HG03378 (cell line): ENCODE results near the gene PKN1.
"Not testable (repeated sequence)": the region's sequence is repeated elsewhere in the genome, so short reads cannot be mapped to it uniquely, and the experiment has no call there.

Experiments
- ATAC-seq: cut with Tn5 transposase; IDR thresholded peaks from one replicate; pipeline ENCODE4 v1.9.1; 2021; ENCODE audit warnings: mild to moderate bottlenecking, moderate library complexity; ENCODE audit not compliant: unreplicated experiment

Gene PKN1

DNA sequence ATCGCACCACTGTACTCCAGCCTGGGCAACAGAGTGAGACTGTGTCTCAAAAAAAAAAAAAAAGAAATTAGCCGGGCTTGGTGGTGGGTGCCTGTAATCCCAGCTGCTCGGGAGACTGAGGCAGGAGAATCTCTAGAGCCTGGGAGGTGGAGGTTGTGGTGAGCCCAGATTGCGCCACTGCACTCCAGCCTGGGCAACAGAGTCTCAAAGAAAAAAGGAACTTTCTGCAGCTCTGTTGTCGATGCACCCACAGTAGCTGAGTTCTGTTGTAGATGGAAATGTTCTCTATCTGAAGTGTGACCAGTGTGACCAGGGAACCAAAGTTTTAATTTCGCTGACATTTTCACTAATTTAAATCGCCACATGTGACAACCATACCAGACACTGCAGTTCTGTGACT is 29.3 kb downstream of the PKN1 start:
- ATAC-seq, result not testable (repeated sequence)

DNA sequence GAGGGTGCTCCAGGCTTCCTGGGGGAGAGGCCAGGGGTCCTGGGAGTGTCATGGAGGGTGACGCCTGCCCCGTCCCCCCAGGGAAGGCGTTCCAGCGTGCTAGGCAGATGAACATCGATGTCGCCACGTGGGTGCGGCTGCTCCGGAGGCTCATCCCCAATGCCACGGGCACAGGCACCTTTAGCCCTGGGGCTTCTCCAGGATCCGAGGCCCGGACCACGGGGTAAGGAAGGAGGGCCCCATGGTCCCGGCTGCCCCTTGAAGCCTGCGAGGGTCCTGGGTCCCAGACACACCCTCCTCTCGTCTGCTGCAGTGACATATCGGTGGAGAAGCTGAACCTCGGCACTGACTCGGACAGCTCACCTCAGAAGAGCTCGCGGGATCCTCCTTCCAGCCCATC is 30.6 kb downstream of the PKN1 start:
- no peak for ATAC-seq

DNA sequence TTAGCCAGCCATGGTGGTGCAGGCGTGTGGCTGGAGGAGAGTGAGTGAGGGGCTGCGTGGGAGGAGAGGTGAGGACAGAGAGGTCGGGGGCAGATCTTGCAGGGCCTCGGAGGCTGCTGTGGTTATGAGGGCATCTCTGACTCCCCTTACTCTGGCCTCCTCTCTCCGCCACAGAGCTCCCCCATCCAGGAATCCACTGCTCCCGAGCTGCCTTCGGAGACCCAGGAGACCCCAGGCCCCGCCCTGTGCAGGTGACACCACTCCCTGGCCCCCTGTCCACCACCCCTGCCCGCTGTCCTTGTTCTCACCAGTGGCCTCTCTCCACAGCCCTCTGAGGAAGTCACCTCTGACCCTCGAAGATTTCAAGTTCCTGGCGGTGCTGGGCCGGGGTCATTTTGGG is 34.3 kb downstream of the PKN1 start:
- no peak for ATAC-seq

DNA sequence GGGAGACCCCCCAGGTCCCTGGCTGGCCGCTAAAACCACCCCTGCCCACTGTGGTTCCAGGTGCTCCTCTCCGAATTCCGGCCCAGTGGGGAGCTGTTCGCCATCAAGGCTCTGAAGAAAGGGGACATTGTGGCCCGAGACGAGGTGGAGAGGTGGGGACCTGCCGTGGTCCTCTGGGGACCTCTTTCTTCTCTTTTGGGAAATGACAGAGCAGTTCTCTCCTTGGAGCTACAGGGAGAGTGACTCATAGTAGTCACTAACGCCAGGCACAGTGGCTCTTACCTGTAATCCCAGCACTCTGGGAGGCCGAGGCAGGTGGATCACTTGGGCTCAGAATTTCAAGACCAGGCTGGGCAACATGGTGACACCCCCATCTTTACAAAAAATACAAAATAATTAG is 34.7 kb downstream of the PKN1 start:
- no peak for ATAC-seq

DNA sequence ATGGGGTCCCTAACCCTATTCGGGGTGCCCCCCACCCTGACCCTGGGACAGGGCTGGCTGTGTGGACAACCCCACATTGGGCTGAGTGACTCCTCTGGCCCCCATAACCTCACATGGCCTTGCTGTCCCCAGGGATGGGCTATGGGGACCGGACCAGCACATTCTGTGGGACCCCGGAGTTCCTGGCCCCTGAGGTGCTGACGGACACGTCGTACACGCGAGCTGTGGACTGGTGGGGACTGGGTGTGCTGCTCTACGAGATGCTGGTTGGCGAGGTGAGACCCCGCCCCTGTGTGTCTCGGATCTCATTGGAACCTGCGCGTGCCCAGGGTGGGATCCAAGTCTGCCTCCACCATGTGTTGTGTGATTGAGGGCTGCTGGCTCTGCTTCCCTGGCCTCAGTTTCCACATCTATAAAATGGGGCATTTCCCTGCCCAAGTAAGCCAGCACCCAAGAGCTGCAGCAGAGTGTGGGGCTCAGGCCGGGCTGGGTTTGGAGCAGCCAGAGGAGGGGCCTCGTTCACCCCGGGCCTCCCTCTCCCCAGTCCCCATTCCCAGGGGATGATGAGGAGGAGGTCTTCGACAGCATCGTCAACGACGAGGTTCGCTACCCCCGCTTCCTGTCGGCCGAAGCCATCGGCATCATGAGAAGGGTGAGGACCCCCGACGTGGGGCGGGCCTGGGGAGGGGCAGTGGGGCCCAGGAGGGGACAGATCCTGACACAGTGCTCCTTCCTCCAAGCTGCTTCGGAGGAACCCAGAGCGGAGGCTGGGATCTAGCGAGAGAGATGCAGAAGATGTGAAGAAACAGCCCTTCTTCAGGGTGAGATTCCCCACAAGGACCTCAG is 37.1 kb downstream of the PKN1 start:
- no peak for ATAC-seq

GRCh38 chr19:14471436-14472187 is 38.5 kb downstream of the PKN1 start:
- ATAC-seq, result no peak

GRCh38 chr19:14472202-14472938 is 39.3 kb downstream of the PKN1 start:
- no peak for ATAC-seq

- no peak for ATAC-seq
These were observed 40.2 kb downstream of the PKN1 start for GRCh38 chr19:14473073-14473977.

GRCh38 chr19:14473978-14474578 is 41.0 kb downstream of the PKN1 start:
- no peak for ATAC-seq

- ATAC-seq, result no peak
These were observed 41.7 kb downstream of the PKN1 start for GRCh38 chr19:14474827-14475226.

DNA sequence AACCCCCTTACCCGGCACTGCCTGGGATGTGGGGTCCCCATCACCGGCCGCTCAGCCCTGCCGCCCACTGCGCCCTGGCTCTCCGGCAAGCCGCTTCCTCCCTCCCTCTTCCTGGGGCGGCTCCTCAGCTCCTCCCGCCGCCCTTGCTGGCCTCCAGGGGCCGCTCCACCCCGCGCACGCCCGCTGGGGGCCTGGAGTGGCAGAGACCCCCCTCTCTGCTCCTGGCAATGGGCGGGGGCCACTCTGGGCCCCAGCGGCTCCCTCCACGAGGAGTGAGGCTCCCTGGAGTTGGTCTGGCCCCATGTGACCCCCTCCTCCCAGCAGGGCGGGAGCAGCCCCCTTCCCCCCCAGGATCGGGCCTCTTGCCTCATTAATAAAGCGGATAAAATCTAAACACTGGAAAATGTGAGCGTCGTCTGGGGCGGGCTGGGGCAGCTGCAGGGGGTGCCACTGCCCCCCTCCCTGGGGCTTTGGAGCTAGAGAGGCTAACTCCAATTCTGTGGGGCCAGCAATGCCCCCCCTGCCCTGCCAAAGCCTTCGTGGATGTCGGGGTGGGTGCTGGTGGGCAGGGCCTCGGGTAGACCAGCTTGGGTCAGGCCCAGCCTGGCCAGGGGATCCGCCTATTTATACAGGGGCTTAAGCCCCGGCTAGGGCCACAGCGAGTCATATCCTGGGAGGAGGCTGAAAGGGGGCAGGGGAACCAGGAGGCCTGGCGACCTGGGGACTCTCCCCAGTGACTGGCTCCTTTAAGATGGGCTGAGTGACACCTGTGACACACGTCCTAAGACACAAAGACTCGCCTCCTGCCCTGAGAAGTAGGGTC is 42.4 kb downstream of the PKN1 start, which contains the start of gene PTGER1:
Gene PTGER1, minus strand, starts transcription at position 104 of the 823 bp plus-strand sequence. CDS start 1,034 bp downstream, outside the sequence.
- ATAC-seq, result no peak

GRCh38 chr19:14476327-14476672 is 43.2 kb downstream of the PKN1 start:
- ATAC-seq, result no peak

- ATAC-seq, result no peak
These were observed 43.7 kb downstream of the PKN1 start for GRCh38 chr19:14476673-14477401.

DNA sequence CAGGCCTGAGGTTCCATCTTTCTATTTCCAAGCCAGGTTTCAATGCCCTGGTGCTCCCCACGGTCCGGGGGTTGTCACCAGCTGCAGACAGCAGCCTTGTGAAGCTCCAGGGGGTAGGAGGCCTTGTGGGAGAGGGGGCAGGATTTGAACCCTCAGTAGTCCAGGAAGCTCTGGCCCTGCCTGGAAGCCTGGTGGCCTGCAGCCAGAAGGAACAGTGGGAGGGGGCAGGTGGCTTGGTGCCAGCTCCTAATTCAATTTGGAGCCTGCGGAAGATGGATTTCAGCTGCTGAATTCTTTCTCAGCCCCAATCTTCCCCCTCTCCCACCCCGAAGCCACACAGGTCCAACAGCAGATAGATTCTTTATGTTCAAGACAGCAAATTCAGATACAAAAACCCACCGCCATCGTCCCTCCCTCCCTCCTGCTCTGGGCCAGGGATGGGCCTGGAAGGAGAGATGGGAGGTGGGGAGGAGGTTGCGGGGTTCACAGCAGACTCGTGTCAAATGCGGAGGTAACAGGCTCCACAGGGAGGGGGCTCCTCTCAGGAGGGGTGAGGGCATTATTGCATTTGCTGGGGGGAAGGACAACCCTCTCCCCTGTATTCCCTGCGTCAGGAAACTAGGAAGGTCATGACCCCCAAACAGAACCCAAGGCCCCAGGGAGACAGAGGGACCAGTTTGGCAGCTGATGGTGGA is 44.5 kb downstream of the PKN1 start:
- no peak for ATAC-seq

DNA sequence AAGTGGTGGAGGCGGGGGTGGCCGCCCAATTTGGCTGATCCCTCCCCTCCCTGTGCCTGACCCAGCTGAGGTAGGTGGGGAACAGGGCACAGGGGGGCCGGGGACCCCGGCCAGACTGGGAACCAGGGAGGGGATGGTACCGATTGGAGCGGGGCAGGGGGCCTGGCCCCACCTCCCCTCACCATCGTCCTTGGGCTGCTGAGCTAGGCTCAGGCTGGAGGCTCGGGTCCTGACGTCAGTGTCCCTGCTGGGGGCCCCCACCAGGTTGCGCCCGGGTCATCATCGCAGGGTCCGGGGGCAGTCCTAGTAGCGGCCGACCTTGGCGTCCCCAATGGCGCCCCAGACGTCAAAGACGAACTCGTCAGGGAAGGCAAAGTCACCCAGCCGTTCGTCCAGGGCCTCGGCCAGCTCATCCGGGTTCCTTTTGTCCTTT is 45.0 kb downstream of the PKN1 start:
- ATAC-seq, result no peak

GRCh38 chr19:14479309-14479974 is 46.3 kb downstream of the PKN1 start:
- no peak for ATAC-seq

GRCh38 chr19:14479975-14480699 is 47.0 kb downstream of the PKN1 start:
- no peak for ATAC-seq
